Mucosa of stomach (tissue), 1 donor: ENCODE results near the gene ATP6V1G3.
"Not testable (repeated sequence)": the region's sequence is repeated elsewhere in the genome, so short reads cannot be mapped to it uniquely, and the experiment has no call there.

Source experiments
- H3K27me3 ChIP-seq: one replicate; pipeline ENCODE4 v1.7.0; 2013; ENCODE audit warnings: mild to moderate bottlenecking, low read length; ENCODE audit not compliant: control insufficient read depth, insufficient read depth
- H3K36me3 ChIP-seq: one replicate; pipeline ENCODE4 v1.7.0; 2013; ENCODE audit warnings: low read length; ENCODE audit not compliant: control insufficient read depth, insufficient read depth
- H3K4me1 ChIP-seq: one replicate; pipeline ENCODE4 v1.7.0; 2013; ENCODE audit warnings: mild to moderate bottlenecking, low read length; ENCODE audit not compliant: control insufficient read depth, insufficient read depth
- H3K4me3 ChIP-seq: one replicate; pipeline ENCODE4 v1.7.0; 2013; ENCODE audit warnings: low read length
- H3K9ac ChIP-seq: one replicate; pipeline ENCODE4 v1.7.0; 2013; ENCODE audit warnings: mild to moderate bottlenecking, low read length, moderate library complexity
- H3K9me3 ChIP-seq: one replicate; pipeline ENCODE4 v1.7.0; 2013; ENCODE audit warnings: mild to moderate bottlenecking, low read length, moderate library complexity; ENCODE audit not compliant: control insufficient read depth
- donor health status: Pancreatic carcinoma.

Gene ATP6V1G3

GRCh38 chr1:198493329-198493728 is 47.2 kb downstream of the ATP6V1G3 start:
- Histone ChIP-seq H3K36me3 (no peaks in the 10 kb centered on the region), H3K4me1 (no peaks in the 10 kb centered on the region), H3K27me3 (no peaks in the 10 kb centered on the region), H3K4me3 (no peak overlapping the region), H3K9ac (no peak overlapping the region), H3K9me3 (no peaks in the 10 kb centered on the region)

- Histone ChIP-seq H3K9me3 (no peaks in the 10 kb centered on the region), H3K4me1 (no peaks in the 10 kb centered on the region)
Observed at GRCh38 chr1:198492872-198493271, 47.6 kb downstream of the ATP6V1G3 start.

GRCh38 chr1:198491596-198491995 is 48.9 kb downstream of the ATP6V1G3 start:
- H3K27me3 ChIP-seq = no peaks in the 10 kb centered on the region
- H3K4me3 ChIP-seq = no peak overlapping the region
- no peaks in the 10 kb centered on the region for H3K36me3 ChIP-seq
- no peak overlapping the region for H3K9ac ChIP-seq
- H3K9me3 ChIP-seq = no peaks in the 10 kb centered on the region
- H3K4me1 ChIP-seq = no peaks in the 10 kb centered on the region

More at GRCh38 chr1:198492872-198493271, 47.6 kb downstream of the ATP6V1G3 start:
- H3K36me3 ChIP-seq = no peaks in the 10 kb centered on the region
- no peak overlapping the region for H3K4me3 ChIP-seq
- no peaks in the 10 kb centered on the region for H3K27me3 ChIP-seq
- no peak overlapping the region for H3K9ac ChIP-seq

GRCh38 chr1:198491028-198491427 is 49.5 kb downstream of the ATP6V1G3 start:
- no peaks in the 10 kb centered on the region for H3K36me3 ChIP-seq
- H3K9me3 ChIP-seq = no peaks in the 10 kb centered on the region
- no peak overlapping the region for H3K9ac ChIP-seq
- H3K27me3 ChIP-seq = no peaks in the 10 kb centered on the region
- no peaks in the 10 kb centered on the region for H3K4me1 ChIP-seq
- H3K4me3 ChIP-seq = no peak overlapping the region

GRCh38 chr1:198490224-198490623 is 50.3 kb downstream of the ATP6V1G3 start:
- no peaks in the 10 kb centered on the region for H3K27me3 ChIP-seq
- H3K9me3 ChIP-seq = no peaks in the 10 kb centered on the region
- H3K36me3 ChIP-seq = no peaks in the 10 kb centered on the region
- H3K9ac ChIP-seq = no peak overlapping the region
- no peak overlapping the region for H3K4me3 ChIP-seq
- no peaks in the 10 kb centered on the region for H3K4me1 ChIP-seq

GRCh38 chr1:198486903-198487302 is 53.6 kb downstream of the ATP6V1G3 start:
- H3K4me1 ChIP-seq = no peaks in the 10 kb centered on the region
- no peaks in the 10 kb centered on the region for H3K9me3 ChIP-seq
- no peaks in the 10 kb centered on the region for H3K27me3 ChIP-seq
- H3K4me3 ChIP-seq = no peak overlapping the region
- no peak overlapping the region for H3K9ac ChIP-seq
- H3K36me3 ChIP-seq = no peaks in the 10 kb centered on the region

- Histone ChIP-seq H3K9me3 (no peaks in the 10 kb centered on the region), H3K36me3 (no peaks in the 10 kb centered on the region), H3K4me1 (no peaks in the 10 kb centered on the region), H3K9ac (no peak overlapping the region), H3K27me3 (no peaks in the 10 kb centered on the region), H3K4me3 (no peak overlapping the region)
Observed at GRCh38 chr1:198483645-198484044, 56.8 kb downstream of the ATP6V1G3 start.

- Histone ChIP-seq H3K4me1 (no peaks in the 10 kb centered on the region), H3K27me3 (no peaks in the 10 kb centered on the region), H3K9me3 (no peaks in the 10 kb centered on the region), H3K4me3 (no peak overlapping the region), H3K9ac (no peak overlapping the region), H3K36me3 (no peaks in the 10 kb centered on the region)
Observed at GRCh38 chr1:198483006-198483405, 57.5 kb downstream of the ATP6V1G3 start.

- no peaks in the 10 kb centered on the region for H3K36me3 ChIP-seq
- H3K4me1 ChIP-seq = no peaks in the 10 kb centered on the region
- no peak overlapping the region for H3K4me3 ChIP-seq
- H3K9ac ChIP-seq = no peak overlapping the region
- H3K27me3 ChIP-seq = no peaks in the 10 kb centered on the region
- no peaks in the 10 kb centered on the region for H3K9me3 ChIP-seq
Observed at GRCh38 chr1:198481661-198482060, 58.8 kb downstream of the ATP6V1G3 start.

GRCh38 chr1:198480876-198481275 is 59.6 kb downstream of the ATP6V1G3 start:
- Histone ChIP-seq H3K4me3 (no peak overlapping the region), H3K9ac (no peak overlapping the region), H3K36me3 (no peaks in the 10 kb centered on the region), H3K9me3 (no peaks in the 10 kb centered on the region), H3K27me3 (no peaks in the 10 kb centered on the region), H3K4me1 (no peaks in the 10 kb centered on the region)

GRCh38 chr1:198477354-198477753 is 63.1 kb downstream of the ATP6V1G3 start:
- H3K4me3 ChIP-seq, H3K9me3 ChIP-seq, H3K27me3 ChIP-seq, H3K4me1 ChIP-seq, H3K36me3 ChIP-seq, H3K9ac ChIP-seq: not testable (repeated sequence)
